HepG2 (cell line): ENCODE measurements around the gene PPM1H.

ENCODE experiments used
- CTCF ChIP-seq: sonication (generic); formaldehyde crosslinking; IDR thresholded peaks from 2 replicates; pipeline ENCODE4 v1.5.0; 2020; ENCODE audit warnings: mild to moderate bottlenecking, missing genetic modification reagents, moderate library complexity
- EZH2 ChIP-seq: conservative IDR thresholded peaks from 2 replicates; pipeline ENCODE4 v1.6.1; 2012; ENCODE audit warnings: mild to moderate bottlenecking, low read depth, low read length, moderate library complexity
- KDM5B ChIP-seq: sonication (generic); formaldehyde crosslinking; IDR thresholded peaks from 2 replicates; pipeline ENCODE4 v1.4.0; 2020; ENCODE audit warnings: missing genetic modification reagents, mild to moderate bottlenecking, borderline replicate concordance
- REST ChIP-seq, 2 experiments: IDR thresholded peaks; 2 replicates each; pipeline ENCODE4 v1.6.1; 2011 to 2012; ENCODE audit warnings: low read length in 2 of 2, borderline replicate concordance in 1 of 2, low read depth in 1 of 2, mild to moderate bottlenecking in 1 of 2, moderate library complexity in 1 of 2
- TF ChIP-seq, protein P1 (sequence below): sonication (generic); formaldehyde crosslinking; IDR thresholded peaks from 2 replicates; pipeline ENCODE4 v1.9.0; 2021; ENCODE audit warnings: missing genetic modification reagents, borderline replicate concordance

- TF ChIP-seq, protein P1, sequence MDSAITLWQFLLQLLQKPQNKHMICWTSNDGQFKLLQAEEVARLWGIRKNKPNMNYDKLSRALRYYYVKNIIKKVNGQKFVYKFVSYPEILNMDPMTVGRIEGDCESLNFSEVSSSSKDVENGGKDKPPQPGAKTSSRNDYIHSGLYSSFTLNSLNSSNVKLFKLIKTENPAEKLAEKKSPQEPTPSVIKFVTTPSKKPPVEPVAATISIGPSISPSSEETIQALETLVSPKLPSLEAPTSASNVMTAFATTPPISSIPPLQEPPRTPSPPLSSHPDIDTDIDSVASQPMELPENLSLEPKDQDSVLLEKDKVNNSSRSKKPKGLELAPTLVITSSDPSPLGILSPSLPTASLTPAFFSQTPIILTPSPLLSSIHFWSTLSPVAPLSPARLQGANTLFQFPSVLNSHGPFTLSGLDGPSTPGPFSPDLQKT: no peak
- TF ChIP-seq EZH2 (no peak), KDM5B (CRISPR knock-in tag) (no peak), CTCF (CRISPR knock-in tag) (no peak), REST (IDR thresholded peaks at IDR 0.05; ENCODE audit: borderline replicate concordance in 1 of 2, low read depth in 1 of 2, low read length in 2 of 2) (no peak)
Measured at GRCh38 chr12:62789851-62790250, 145.1 kb downstream of the PPM1H start.
